Stimulated activated CD8-positive, alpha-beta memory T cell treated with anti-CD3 and anti-CD28 coated beads, Interleukin-2, amount 100 ng/mL, for 48 hours (primary cell): Measurements from ENCODE around the gene METRNL.
"Not testable (repeated sequence)": the region's sequence is repeated elsewhere in the genome, so short reads cannot be mapped to it uniquely, and the experiment has no call there.

ENCODE experiments used
- DNase-seq, 2 donors: peaks; one replicate each; pipeline ENCODE4 v3.0.0-alpha.2; 2020; ENCODE audit warnings: low read depth in 2 of 2

METRNL gene

DNA sequence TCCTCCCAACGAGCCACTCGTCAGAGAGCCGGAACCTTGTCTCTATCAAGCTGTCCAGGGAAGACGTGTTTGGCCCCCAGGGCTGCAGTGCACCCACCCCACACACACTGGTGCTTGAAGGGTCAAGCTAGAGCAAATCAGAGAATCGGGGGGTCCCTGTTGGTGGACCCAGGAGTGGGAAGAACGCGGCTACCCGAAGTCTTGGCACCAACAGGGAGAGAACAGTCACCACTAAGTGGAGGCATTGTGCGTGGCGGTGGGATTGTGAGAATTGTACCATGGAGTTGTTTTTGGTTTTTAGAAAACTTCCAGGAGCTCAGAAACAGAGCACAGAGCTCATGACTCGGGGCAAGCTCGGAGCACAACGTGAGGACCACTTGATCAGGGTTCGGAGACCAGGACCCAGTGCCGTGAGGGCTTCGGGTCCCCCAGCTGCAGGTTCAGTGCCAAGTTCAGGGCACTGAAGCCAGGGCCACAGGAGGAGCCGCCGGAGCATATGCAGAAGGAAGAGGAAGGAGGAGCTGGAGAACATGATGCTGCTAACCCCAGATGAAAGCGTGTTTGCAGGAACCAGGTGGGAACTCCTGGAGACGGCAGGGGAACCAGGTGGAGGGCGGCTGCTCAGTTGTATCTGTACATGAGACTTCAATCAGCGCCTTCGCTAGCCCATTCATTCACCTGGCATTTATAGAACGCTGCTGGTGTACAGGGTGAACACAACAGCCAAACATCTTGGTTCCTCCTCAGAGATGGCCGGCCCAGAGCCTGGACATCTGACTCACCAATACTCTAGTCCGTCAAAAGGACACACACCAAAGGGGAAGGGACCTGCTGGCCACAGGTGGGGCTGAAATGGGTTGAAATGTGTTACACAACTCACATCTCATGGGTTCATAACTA, 42.8 kb downstream of the METRNL start:
- no peak for DNase-seq

- DNase-seq = no peak
Observed at GRCh38 chr17:83122834-83123233, 43.4 kb downstream of the METRNL start.

DNA sequence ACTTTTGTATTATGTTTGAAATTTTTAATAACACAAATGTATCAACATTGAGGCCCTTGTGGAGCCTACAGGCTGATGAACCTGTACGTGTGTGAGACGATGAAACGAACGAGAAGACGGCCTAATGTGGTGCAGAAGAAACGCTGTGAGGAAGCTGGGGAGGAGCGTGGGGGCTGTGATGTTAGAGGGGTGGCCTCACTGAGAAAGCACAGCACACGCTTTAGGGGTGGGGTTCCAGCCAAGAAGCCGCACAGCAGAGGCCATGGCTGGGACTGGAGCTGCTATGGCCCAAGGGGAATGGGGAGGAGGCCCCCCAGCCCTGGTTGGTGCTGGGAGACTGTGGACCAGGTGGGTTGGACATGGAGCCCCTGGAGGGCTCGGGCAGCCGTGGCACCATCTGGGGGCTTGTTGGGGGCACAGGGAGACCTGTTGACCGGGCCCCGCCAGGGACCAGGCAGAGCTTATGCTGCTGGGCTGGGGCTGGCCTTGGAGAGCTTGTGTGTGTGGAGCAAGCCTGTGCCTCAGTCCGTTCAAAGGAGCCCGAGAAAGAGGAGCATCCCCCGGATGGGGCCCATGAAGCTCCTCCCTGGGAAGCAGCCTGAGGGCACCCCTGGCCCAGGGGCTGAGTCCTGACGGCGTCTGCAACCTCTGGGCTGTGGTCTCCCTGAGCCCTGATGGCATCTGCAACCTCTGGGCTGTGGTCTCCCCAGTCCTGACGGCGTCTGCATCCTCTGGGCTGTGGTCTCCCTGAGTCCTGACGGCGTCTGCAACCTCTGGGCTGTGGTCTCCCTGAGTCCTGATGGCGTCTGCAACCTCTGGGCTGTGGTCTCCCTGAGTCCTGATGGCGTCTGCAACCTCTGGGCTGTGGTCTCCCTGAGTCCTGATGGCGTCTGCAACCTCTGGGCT, 44.7 kb downstream of the METRNL start:
- no peak for DNase-seq

DNA sequence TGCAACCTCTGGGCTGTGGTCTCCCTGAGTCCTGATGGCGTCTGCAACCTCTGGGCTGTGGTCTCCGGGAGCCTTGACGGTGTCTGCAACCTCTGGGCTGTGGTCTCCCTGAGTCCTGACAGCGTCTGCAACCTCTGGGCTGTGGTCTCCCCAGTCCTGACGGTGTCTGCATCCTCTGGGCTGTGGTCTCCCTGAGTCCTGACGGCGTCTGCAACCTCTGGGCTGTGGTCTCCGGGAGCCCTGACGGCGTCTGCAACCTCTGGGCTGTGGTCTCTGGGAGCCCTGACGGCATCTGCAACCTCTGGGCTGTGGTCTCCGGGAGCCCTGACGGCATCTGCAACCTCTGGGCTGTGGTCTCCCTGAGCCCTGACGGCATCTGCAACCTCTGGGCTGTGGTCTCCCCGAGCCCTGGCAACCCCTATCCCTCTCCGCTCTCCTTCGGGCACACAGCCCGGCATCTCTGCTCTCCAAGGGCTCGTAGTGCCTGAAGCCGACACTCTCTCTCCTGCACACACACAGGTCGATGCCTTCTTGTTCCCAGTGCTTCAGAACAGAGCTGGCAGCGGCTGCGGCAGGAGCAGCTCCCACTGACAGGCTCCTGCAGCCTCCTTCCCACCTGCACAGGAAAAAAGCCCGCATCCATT, 45.6 kb downstream of the METRNL start:
- no peak for DNase-seq

GRCh38 chr17:83125515-83126274, 46.3 kb downstream of the METRNL start:
- no peak for DNase-seq

DNA sequence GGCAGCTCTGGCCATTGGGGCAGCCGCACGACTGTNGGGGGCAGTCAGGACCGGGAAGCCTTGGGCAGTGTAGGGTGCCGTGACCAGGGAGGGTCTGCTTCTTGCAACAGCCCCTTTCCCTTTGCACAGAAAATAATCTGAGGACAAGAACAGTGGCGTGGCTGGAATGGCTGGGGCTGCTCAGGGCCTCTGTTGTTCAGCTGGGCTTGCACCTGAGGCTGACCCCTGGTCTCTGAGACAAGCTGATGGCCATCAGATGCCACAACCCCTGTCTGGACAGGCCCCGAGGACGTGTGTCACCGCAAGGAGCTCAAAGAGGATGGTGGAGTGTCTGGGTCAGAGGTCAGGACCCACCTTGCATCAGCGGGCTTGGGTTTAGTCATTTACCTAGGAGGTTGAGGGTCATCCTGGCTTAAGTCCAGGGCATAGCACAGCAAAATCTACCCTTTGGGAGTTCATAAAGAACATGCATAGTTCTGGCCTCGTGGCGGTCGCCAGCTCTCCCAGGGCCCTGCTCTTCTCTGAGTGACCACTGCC, 46.9 kb downstream of the METRNL start:
- DNase-seq = no peak

- no peak for DNase-seq
Observed at GRCh38 chr17:83127431-83128160, 48.2 kb downstream of the METRNL start.

DNA sequence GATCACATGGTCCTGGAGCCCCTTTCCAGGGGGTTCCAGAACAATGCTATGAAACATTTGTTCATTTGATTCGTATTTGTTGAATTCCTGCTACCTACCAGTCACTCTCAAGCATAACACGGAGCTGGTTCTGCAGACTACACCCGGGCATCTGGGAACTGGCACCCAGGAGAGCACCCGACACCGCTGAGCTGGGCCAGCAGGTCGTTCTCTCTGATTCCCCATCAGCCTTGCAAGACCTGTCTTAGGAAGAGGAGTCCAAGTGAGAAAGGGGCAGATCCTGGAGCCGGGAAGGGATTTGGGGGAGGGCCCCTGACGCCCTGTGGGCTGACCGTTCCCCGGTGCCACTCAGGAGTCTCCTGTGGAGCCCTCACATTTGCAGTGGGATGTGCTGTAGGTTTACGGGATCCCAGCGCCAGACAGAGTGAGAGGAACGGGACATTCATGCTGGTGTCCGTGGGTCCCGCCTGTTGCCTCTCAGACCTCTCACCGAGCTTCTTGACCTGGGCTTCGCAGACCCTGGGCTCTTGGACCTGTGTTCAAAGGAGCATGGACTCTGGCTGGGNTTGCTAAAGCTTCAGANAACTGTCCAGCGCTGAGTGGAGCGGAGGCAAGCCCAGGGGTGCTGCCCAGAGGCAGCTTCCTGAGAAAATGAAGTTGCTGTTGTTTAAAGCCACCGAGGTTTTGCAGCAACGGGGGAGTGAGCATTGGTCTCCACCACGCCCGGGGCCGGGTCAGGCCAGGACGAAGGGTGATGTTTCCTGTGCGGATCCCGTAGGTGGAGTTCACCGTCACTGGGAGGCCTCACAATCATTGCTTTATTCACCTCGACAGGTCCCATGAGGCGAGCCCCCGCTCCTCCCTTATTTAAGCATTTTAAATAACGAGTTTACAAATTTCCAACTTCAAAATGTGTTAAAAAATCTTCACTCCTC, 49.2 kb downstream of the METRNL start:
- no peak for DNase-seq

- DNase-seq = no peak
Observed at GRCh38 chr17:83129676-83130075, 50.3 kb downstream of the METRNL start.

- no peak for DNase-seq
Observed at GRCh38 chr17:83131401-83132011, 52.1 kb downstream of the METRNL start.

- no peak for DNase-seq
Observed at GRCh38 chr17:83132251-83133081, 53.1 kb downstream of the METRNL start.

DNA sequence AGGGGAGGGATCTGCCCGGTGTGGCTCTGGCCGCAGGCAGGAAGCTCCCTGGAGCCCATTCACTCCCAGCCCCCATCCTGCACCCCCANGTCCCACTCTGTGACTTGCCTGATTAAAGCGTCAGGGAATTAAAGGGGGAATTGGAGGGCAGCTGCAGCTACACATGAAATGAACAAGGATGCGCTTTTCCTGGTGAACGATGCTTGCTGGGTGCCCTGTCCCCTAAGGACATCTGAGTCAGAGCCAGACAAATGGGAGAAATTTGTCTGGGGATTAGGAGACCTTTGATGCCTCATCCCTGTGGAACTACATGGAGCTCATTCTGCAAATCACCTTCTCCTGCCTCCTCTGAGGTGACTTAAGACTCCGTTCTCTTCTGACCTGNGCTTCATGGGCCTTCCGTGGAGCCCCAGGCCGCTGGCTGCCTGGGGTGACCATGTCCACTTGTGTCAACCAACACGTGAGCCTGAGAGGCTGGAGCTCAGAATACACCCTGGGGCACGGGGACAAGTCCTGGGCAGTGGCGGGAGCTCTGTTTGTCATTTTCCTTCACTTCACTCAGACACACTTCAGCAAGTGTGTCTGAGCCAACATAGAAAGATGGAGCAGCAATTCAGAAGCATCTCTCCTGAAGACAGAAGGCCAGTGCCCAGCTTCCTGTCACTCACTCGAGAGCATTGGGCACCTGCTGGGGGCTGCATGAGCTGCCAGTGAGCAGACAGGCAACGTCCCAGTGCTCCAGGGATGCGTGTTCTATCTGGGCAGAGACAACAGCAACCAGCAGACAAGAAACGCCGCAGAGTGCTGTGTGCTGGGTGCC, 54.1 kb downstream of the METRNL start:
- DNase-seq = no peak

- DNase-seq = not testable (repeated sequence)
Observed at GRCh38 chr17:83134456-83134855, 55.0 kb downstream of the METRNL start.

- DNase-seq = no peak
Observed at GRCh38 chr17:83135692-83136091, 56.3 kb downstream of the METRNL start.

DNA sequence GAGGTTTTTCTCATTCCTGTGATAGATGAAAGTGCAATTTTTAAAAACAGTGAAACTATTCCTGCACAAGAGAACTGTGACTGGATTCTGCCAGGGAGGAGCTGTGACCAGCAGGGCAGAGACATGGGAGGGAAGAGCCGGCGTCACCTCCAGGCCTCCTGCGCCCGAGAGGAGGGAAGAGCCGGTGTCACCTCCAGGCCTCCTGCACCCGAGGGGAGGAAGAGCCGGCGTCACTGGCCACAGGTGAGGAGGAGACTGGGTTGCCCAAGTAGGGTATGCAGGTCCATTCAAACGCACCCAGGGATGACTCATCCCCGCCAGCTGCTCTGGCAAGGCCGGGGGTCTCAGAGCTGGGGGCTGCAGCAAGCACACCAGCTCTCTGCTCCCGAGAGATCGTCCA, 56.7 kb downstream of the METRNL start:
- no peak for DNase-seq

DNA sequence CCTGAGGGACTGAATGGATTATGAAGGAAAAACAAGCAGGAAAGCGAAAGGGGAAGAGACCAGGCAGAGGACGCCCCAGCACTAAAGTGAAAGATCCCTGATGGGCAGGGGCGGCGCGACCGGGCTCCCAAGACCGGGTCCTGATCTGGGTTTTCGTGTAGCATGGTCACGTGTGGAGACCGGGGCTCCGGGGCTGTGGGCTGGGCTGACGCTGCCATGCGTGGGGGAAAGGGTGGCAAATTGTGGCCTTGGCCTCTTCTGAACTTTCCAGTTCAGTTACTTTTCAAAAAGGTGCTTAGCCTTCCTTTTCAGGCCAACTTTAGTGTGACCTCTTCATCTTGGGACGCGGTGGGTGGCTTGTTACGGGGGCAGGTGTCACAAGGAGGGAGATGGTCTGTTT, 57.5 kb downstream of the METRNL start:
- DNase-seq = no peak

DNA sequence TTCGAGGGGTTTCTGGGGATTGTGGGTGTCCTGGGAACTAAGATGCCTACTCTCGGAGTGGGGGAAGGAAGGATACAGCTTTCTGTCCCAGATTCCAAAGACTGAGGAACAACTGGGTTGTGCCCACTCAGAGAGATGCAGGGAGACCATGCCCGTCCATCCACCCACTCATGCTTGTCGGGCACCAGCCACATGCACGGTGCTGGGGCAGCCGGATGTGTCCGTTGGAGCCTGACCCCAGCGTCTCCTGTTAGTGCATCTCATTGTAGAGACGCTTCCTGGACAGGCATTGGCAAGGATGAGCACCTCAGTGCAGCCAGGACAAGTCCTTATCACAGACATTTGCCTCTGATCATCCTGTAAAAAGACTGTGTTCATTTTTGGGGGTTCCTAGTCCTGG, 58.1 kb downstream of the METRNL start:
- no peak for DNase-seq
